ENCODE data around the gene SLC32A1.

Gene SLC32A1

GRCh38 chr20:38723848-38724625 lies at the start of gene SLC32A1:
SLC32A1 (plus strand) TSS chr20:38724486; CDS start chr20:38724725, 239 bp downstream.
- H3K36me3 ChIP-seq (ENCODE audit: control insufficient read depth, insufficient read depth, low read length), result no peaks in the 10 kb centered on the region
- no peaks in the 10 kb centered on the region for H3K4me1 ChIP-seq (ENCODE audit: control insufficient read depth, insufficient read depth, low read length)
- H3K27me3 ChIP-seq (ENCODE audit: control insufficient read depth, insufficient read depth, low read length), result peaks cover 55% of the 10 kb centered on the region
- H3K4me3 ChIP-seq (ENCODE audit: low read length), result no peak within 1 kb of the TSS
- H3K9ac ChIP-seq (ENCODE audit: low read length), result no peak within 1 kb of the TSS
- H3K27ac ChIP-seq (ENCODE audit: low read depth, low read length), result no peak within 1 kb of the TSS

GRCh38 chr20:38674765-38675133 lies 49.5 kb upstream of the SLC32A1 start:
- Histone ChIP-seq H3K27ac (ENCODE audit: low read depth, low read length) (no peak overlapping the region), H3K9ac (ENCODE audit: low read length) (no peak overlapping the region), H3K4me1 (ENCODE audit: control insufficient read depth, insufficient read depth, low read length) (no peaks in the 10 kb centered on the region), H3K4me3 (ENCODE audit: low read length) (no peak overlapping the region), H3K27me3 (ENCODE audit: control insufficient read depth, insufficient read depth, low read length) (peaks cover 14% of the 10 kb centered on the region), H3K36me3 (ENCODE audit: control insufficient read depth, insufficient read depth, low read length) (no peaks in the 10 kb centered on the region)

GRCh38 chr20:38676576-38676975 lies 47.7 kb upstream of the SLC32A1 start:
- H3K27ac ChIP-seq (ENCODE audit: low read depth, low read length), result no peak overlapping the region
- no peak overlapping the region for H3K9ac ChIP-seq (ENCODE audit: low read length)
- no peak overlapping the region for H3K4me3 ChIP-seq (ENCODE audit: low read length)
- peaks cover 12% of the 10 kb centered on the region for H3K27me3 ChIP-seq (ENCODE audit: control insufficient read depth, insufficient read depth, low read length)
- H3K36me3 ChIP-seq (ENCODE audit: control insufficient read depth, insufficient read depth, low read length), result no peaks in the 10 kb centered on the region
- no peaks in the 10 kb centered on the region for H3K4me1 ChIP-seq (ENCODE audit: control insufficient read depth, insufficient read depth, low read length)

- no peak overlapping the region for H3K4me3 ChIP-seq (ENCODE audit: low read length)
- no peaks in the 10 kb centered on the region for H3K36me3 ChIP-seq (ENCODE audit: control insufficient read depth, insufficient read depth, low read length)
- no peak overlapping the region for H3K27ac ChIP-seq (ENCODE audit: low read depth, low read length)
- no peak overlapping the region for H3K9ac ChIP-seq (ENCODE audit: low read length)
- peaks cover 2% of the 10 kb centered on the region for H3K27me3 ChIP-seq (ENCODE audit: control insufficient read depth, insufficient read depth, low read length)
- no peaks in the 10 kb centered on the region for H3K4me1 ChIP-seq (ENCODE audit: control insufficient read depth, insufficient read depth, low read length)
Observed at GRCh38 chr20:38680500-38681306, 43.6 kb upstream of the SLC32A1 start.

GRCh38 chr20:38685271-38685670 lies 39.0 kb upstream of the SLC32A1 start:
- H3K4me1 ChIP-seq (ENCODE audit: control insufficient read depth, insufficient read depth, low read length), result no peaks in the 10 kb centered on the region
- H3K27ac ChIP-seq (ENCODE audit: low read depth, low read length), result no peak overlapping the region
- H3K36me3 ChIP-seq (ENCODE audit: control insufficient read depth, insufficient read depth, low read length), result no peaks in the 10 kb centered on the region
- H3K4me3 ChIP-seq (ENCODE audit: low read length), result no peak overlapping the region
- no peak overlapping the region for H3K9ac ChIP-seq (ENCODE audit: low read length)
- H3K27me3 ChIP-seq (ENCODE audit: control insufficient read depth, insufficient read depth, low read length), result no peaks in the 10 kb centered on the region

- no peaks in the 10 kb centered on the region for H3K4me1 ChIP-seq (ENCODE audit: control insufficient read depth, insufficient read depth, low read length)
- H3K4me3 ChIP-seq (ENCODE audit: low read length), result no peak overlapping the region
- no peaks in the 10 kb centered on the region for H3K36me3 ChIP-seq (ENCODE audit: control insufficient read depth, insufficient read depth, low read length)
- no peak overlapping the region for H3K9ac ChIP-seq (ENCODE audit: low read length)
- H3K27me3 ChIP-seq (ENCODE audit: control insufficient read depth, insufficient read depth, low read length), result no peaks in the 10 kb centered on the region
- no peak overlapping the region for H3K27ac ChIP-seq (ENCODE audit: low read depth, low read length)
Observed at GRCh38 chr20:38685853-38686473, 38.3 kb upstream of the SLC32A1 start.

- no peaks in the 10 kb centered on the region for H3K4me1 ChIP-seq (ENCODE audit: control insufficient read depth, insufficient read depth, low read length)
- H3K27ac ChIP-seq (ENCODE audit: low read depth, low read length), result no peak overlapping the region
- H3K4me3 ChIP-seq (ENCODE audit: low read length), result no peak overlapping the region
- H3K27me3 ChIP-seq (ENCODE audit: control insufficient read depth, insufficient read depth, low read length), result no peaks in the 10 kb centered on the region
- H3K36me3 ChIP-seq (ENCODE audit: control insufficient read depth, insufficient read depth, low read length), result no peaks in the 10 kb centered on the region
- H3K9ac ChIP-seq (ENCODE audit: low read length), result no peak overlapping the region
Observed at GRCh38 chr20:38692436-38693411, 31.6 kb upstream of the SLC32A1 start.

- no peak overlapping the region for H3K4me3 ChIP-seq (ENCODE audit: low read length)
- no peaks in the 10 kb centered on the region for H3K4me1 ChIP-seq (ENCODE audit: control insufficient read depth, insufficient read depth, low read length)
- no peak overlapping the region for H3K9ac ChIP-seq (ENCODE audit: low read length)
- H3K27me3 ChIP-seq (ENCODE audit: control insufficient read depth, insufficient read depth, low read length), result no peaks in the 10 kb centered on the region
- H3K27ac ChIP-seq (ENCODE audit: low read depth, low read length), result no peak overlapping the region
- no peaks in the 10 kb centered on the region for H3K36me3 ChIP-seq (ENCODE audit: control insufficient read depth, insufficient read depth, low read length)
Observed at GRCh38 chr20:38697306-38697705, 27.0 kb upstream of the SLC32A1 start.

- Histone ChIP-seq H3K36me3 (ENCODE audit: control insufficient read depth, insufficient read depth, low read length) (no peaks in the 10 kb centered on the region), H3K4me1 (ENCODE audit: control insufficient read depth, insufficient read depth, low read length) (no peaks in the 10 kb centered on the region), H3K27me3 (ENCODE audit: control insufficient read depth, insufficient read depth, low read length) (no peaks in the 10 kb centered on the region), H3K4me3 (ENCODE audit: low read length) (no peak overlapping the region), H3K27ac (ENCODE audit: low read depth, low read length) (no peak overlapping the region), H3K9ac (ENCODE audit: low read length) (no peak overlapping the region)
Observed at GRCh38 chr20:38698541-38698940, 25.7 kb upstream of the SLC32A1 start.

- no peaks in the 10 kb centered on the region for H3K27me3 ChIP-seq (ENCODE audit: control insufficient read depth, insufficient read depth, low read length)
- H3K4me1 ChIP-seq (ENCODE audit: control insufficient read depth, insufficient read depth, low read length), result no peaks in the 10 kb centered on the region
- no peaks in the 10 kb centered on the region for H3K36me3 ChIP-seq (ENCODE audit: control insufficient read depth, insufficient read depth, low read length)
- no peak overlapping the region for H3K27ac ChIP-seq (ENCODE audit: low read depth, low read length)
- no peak overlapping the region for H3K4me3 ChIP-seq (ENCODE audit: low read length)
- H3K9ac ChIP-seq (ENCODE audit: low read length), result no peak overlapping the region
Observed at GRCh38 chr20:38700141-38700540, 24.1 kb upstream of the SLC32A1 start.

- Histone ChIP-seq H3K27me3 (ENCODE audit: control insufficient read depth, insufficient read depth, low read length) (no peaks in the 10 kb centered on the region), H3K27ac (ENCODE audit: low read depth, low read length) (no peak overlapping the region)
Observed at GRCh38 chr20:38700926-38701325, 23.4 kb upstream of the SLC32A1 start.

GRCh38 chr20:38703526-38703925 lies 20.8 kb upstream of the SLC32A1 start:
- Histone ChIP-seq H3K4me1 (ENCODE audit: control insufficient read depth, insufficient read depth, low read length) (no peaks in the 10 kb centered on the region), H3K27me3 (ENCODE audit: control insufficient read depth, insufficient read depth, low read length) (no peaks in the 10 kb centered on the region), H3K36me3 (ENCODE audit: control insufficient read depth, insufficient read depth, low read length) (no peaks in the 10 kb centered on the region), H3K9ac (ENCODE audit: low read length) (no peak overlapping the region), H3K27ac (ENCODE audit: low read depth, low read length) (no peak overlapping the region), H3K4me3 (ENCODE audit: low read length) (no peak overlapping the region)

More at GRCh38 chr20:38700926-38701325, 23.4 kb upstream of the SLC32A1 start:
- Histone ChIP-seq H3K4me1 (ENCODE audit: control insufficient read depth, insufficient read depth, low read length) (no peaks in the 10 kb centered on the region), H3K36me3 (ENCODE audit: control insufficient read depth, insufficient read depth, low read length) (no peaks in the 10 kb centered on the region), H3K4me3 (ENCODE audit: low read length) (no peak overlapping the region), H3K9ac (ENCODE audit: low read length) (no peak overlapping the region)
